Measurements from ENCODE around the gene CKS1B.
"Not testable (repeated sequence)": the region's sequence is repeated elsewhere in the genome, so short reads cannot be mapped to it uniquely, and the experiment has no call there.

CKS1B gene

DNA sequence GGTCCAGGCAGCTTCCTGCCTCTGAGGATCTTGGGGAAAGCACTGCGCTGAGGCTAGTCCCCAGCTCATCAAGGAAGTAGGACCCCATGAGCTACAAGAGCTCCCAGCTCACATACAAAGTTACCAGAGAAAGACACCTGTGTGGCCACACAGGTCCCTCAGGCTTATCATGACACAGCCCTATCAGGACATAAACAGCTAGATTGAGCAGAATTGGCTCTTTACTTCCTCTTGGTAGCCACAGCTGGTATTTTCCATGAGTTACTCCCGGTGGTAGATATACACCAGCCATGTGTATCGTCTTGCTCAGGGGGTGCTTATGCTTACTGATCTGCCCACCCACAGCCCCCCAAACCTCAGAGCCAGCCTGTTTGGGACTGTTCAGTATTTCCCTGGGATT is 20.1 kb downstream of the CKS1B start:
- TF ChIP-seq, protein P1, sequence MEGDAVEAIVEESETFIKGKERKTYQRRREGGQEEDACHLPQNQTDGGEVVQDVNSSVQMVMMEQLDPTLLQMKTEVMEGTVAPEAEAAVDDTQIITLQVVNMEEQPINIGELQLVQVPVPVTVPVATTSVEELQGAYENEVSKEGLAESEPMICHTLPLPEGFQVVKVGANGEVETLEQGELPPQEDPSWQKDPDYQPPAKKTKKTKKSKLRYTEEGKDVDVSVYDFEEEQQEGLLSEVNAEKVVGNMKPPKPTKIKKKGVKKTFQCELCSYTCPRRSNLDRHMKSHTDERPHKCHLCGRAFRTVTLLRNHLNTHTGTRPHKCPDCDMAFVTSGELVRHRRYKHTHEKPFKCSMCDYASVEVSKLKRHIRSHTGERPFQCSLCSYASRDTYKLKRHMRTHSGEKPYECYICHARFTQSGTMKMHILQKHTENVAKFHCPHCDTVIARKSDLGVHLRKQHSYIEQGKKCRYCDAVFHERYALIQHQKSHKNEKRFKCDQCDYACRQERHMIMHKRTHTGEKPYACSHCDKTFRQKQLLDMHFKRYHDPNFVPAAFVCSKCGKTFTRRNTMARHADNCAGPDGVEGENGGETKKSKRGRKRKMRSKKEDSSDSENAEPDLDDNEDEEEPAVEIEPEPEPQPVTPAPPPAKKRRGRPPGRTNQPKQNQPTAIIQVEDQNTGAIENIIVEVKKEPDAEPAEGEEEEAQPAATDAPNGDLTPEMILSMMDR (IDR thresholded peaks at IDR 0.05; ENCODE audit: low read depth, low read length, missing control alignments), result no peak
- H3K4me3 ChIP-seq (replicated peaks; ENCODE audit: low read depth, low read length), result no peak overlapping the region
- no peak for DNase-seq (ENCODE audit: extremely low read depth, low read depth)

DNA sequence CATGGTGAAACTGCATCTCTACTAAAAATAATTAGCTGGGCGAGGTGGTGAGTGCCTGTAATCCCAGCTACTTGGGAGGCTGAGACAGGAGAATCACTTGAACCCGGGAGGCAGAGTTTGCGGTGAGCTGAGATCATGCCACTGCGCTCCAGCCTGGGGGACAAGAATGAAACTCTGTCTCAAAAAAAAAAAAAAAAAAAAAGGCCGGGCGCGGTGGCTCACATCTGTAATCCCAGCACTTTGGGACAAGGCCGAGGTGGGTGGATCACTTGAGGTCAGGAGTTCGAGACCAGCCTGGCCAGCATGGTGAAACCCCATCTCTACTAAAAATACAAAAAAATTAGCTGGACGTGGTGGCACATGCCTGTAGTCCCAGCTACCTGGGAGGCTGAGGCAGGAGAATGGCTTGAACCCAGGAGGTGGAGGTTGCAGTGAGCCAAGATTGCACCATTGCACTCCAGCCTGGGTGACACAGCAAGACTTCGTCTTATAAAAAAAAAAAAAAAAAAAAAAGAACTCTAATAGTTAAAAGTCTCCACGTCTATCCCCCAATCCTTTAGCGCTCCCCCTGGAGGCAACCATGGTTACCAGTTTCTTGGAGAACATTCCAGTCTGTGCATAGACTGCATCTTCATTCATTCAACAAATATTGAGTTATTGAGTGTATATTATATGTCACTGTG is 21.0 kb downstream of the CKS1B start:
- TF ChIP-seq, protein P1 (IDR thresholded peaks at IDR 0.05; ENCODE audit: low read depth, low read length, missing control alignments), result peak; percentile 50
- H3K4me3 ChIP-seq (replicated peaks; ENCODE audit: low read depth, low read length); DNase-seq (ENCODE audit: extremely low read depth, low read depth): not testable (repeated sequence)

DNA sequence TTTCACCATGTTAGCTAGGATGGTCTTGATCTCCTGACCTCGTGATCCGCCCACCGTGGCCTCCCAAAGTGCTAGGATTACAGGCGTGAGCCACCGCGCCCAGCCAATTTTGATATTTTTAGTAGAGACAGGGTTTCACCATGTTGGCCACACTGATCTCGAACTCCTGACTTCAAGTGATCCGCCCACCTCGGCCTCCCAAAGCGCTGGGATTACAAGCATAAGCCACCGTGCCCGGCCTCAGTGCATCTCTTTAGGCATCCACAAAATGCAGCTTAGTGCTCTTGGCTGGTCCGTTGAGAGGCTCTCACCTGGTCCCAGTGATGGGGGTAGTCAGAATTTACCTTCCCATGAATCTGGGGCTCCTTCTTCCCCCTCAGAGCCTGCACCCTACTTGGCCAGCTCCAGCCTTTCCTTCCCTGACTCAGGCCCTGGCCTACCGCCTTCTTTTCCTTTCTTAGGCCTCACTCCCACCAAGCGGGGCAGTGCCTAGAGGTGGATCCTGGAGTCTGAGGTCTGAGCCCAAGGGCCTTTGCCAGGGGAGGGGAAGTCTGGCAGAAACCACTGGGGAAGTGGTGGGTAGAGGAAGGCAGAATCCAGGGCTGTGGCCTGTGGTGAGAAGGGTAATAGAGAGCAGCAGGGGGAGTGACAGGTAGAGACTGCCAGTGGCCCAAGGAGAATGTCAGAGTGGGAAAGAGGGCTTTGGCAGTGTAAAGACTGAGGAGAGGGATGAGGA is 22.7 kb downstream of the CKS1B start:
- TF ChIP-seq, protein P1 (IDR thresholded peaks at IDR 0.05; ENCODE audit: low read depth, low read length, missing control alignments), result no peak
- H3K4me3 ChIP-seq (replicated peaks; ENCODE audit: low read depth, low read length), result no peak overlapping the region
- no peak for DNase-seq (ENCODE audit: extremely low read depth, low read depth)

DNA sequence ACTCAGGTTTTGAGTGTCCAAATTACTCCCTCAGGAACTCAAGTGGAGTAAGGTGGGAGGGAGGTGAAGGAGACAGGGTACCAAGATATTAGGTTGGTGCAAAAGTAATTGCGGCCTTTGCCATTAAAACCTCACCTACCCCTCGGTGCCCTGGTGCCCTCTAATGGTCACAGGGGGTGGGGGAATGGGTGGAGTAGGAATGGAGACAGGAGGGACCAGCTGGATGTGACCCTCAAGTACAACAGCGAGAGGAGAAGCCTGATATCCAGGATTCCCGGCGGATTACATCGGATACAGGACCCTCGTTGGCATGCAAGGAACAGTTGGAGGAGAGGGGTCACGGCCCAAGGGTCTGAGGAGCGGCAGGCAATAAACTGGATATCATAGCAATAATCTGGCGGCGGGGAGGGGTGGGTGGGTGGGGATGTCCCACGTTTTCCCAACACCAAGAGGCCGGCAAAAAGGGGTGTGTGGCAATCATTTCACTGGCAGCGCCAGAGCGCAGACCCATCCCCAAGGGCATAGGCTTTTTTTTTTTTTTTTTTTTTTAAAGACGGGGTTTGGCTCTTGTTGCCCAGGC is 23.8 kb downstream of the CKS1B start:
- no peak for DNase-seq (ENCODE audit: extremely low read depth, low read depth)

GRCh38 chr1:154998818-154999570 is 24.5 kb downstream of the CKS1B start:
- H3K4me3 ChIP-seq (replicated peaks; ENCODE audit: low read depth, low read length), result peak overlapping the region; percentile 61

More for the DNA sequence above, 23.8 kb downstream of the CKS1B start:
- TF ChIP-seq, protein P1 (IDR thresholded peaks at IDR 0.05; ENCODE audit: low read depth, low read length, missing control alignments), result no peak
- H3K4me3 ChIP-seq (replicated peaks; ENCODE audit: low read depth, low read length), result no peak overlapping the region

More at GRCh38 chr1:154998818-154999570, 24.5 kb downstream of the CKS1B start:
- TF ChIP-seq, protein P1 (IDR thresholded peaks at IDR 0.05; ENCODE audit: low read depth, low read length, missing control alignments), result peak; percentile 98
- DNase-seq (ENCODE audit: extremely low read depth, low read depth), result peak; percentile 64

Data from HFF-Myc (cell line).